HG03045 (cell line): ENCODE measurements around the gene PTH2.
A peak's percentile ranks its signal among the peaks of the same experiment; 100 is the strongest.
"Not testable (repeated sequence)": the region's sequence is repeated elsewhere in the genome, so short reads cannot be mapped to it uniquely, and the experiment has no call there.

Source experiments
- ATAC-seq: cut with Tn5 transposase; IDR thresholded peaks from one replicate; pipeline ENCODE4 v1.9.1; 2021; ENCODE audit warnings: mild to moderate bottlenecking, moderate library complexity; ENCODE audit not compliant: unreplicated experiment

Gene PTH2

GRCh38 chr19:49390131-49390928 lies 32.9 kb downstream of the PTH2 start:
- ATAC-seq: no peak

DNA sequence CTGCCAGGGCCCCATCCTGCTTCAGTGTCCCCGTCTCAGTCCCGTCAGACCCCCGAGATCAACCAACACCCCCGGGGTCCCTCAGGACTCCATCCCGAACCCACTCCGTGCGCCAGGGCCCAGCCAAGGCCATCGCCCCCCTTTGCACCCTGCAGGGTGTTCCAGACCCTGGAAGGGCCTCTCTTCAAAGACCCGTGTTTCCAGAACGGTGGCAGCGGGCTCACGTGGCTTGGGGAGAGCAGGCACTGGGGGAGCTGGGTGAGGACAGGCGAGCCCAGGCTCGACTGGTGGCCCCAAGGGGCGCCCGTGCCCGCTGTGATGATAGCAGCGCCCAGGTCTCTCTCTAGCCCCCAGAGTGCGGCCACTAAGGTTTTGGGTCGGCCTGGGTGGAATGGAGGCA lies 33.8 kb downstream of the PTH2 start:
- ATAC-seq: no peak

DNA sequence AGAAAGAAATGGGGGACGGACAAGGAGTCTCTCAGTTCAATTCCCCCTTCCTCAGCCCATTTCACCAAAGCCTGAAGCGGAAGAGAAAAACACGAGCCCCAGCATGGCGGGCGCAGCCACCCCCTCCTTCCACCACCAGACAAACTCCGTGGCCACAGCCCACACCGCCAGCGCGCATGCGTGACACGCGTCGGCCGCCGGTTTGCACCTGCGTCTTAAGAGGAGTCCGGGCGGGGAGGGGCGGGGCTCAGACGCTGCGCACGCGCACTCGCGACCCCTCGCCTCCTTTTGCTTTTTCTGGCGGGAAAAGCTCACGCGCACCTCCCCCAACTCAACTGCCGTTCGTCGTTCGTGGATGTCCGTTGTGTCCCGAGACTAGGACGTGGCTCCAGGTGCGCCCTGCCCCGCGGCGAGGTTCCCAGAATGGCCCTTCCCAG lies 35.3 kb downstream of the PTH2 start, which contains the start of gene KASH5:
Gene KASH5, plus strand, starts transcription at position 314 of the 437 bp plus-strand sequence. CDS start 2,635 bp downstream, outside the sequence.
- ATAC-seq: peak; percentile 69

DNA sequence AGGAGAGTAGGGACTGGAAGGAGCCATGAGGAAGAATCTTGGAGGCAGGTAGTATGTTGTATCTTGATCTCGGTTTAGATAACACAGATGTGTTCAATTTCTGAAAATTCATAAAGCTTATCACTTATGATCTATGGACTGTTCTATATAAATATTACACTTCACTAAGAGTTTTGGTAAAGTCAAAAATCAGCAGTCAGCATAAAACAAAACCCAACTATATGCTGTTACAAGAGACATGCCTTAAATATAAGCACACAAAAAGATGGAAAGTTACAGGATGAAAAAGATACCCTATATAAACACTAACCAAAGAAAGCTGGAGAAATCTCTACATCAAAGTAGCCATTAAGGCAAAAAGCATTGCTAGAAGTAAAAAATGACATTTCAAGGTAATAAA lies 39.6 kb downstream of the PTH2 start:
- ATAC-seq: no peak

DNA sequence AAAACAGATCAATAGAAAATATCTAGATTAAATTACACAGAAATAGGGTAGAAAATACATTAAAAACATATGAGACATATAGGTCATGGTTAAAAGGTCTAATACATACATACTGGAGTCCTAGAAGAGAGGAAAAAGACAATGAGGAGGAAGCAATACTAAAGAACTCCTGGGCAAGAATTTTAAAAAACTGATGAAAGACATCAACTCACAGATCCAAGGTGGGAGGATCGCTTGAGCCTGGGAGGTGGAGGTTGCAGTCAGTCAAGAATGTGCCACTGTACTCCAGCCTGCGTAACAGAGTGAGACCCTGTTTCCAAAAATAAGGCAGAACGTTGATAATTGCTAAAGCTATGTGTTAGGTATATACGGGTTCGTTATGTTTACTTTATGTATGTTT lies 40.6 kb downstream of the PTH2 start:
- no peak for ATAC-seq

DNA sequence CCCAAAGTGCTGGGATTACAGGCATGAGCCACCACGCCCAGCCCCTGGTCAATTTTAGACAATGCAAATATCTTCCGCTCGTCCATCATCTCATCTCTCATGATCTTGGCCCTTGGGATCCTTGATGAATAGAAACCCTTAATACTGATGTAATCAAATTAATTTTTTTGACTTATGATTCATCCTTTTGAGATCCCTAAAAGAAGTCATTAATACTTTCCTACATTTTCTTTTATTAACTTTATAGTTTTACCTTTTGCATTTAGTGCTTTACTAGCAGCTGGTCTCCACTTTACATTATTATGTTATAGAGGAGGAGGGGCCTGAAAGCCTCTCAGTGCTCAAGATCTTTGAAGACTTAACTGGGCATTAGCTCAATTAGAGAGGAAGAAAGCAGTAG lies 42.9 kb downstream of the PTH2 start:
- ATAC-seq: no peak

DNA sequence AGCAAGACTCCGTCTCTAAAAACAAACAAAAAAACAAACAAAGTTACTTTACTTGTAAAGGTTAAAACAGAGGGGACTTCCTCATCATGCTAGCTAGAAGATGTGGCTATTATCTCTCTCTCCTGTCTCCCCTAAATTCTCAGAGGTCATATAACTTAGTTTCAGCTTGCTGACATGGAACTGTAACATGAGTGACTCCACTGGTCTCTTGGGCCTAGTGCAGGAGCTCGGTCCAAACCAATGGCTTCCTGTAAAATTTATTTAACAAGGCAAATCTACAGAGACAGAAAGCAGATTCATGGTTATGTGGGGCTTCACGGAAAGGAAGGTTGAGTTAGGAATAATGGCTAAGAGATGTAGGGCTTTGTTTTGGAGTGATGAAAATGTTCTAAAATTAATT lies 44.7 kb downstream of the PTH2 start:
- ATAC-seq: no peak

- ATAC-seq: no peak
Observed at GRCh38 chr19:49374665-49375434, 48.4 kb downstream of the PTH2 start.

DNA sequence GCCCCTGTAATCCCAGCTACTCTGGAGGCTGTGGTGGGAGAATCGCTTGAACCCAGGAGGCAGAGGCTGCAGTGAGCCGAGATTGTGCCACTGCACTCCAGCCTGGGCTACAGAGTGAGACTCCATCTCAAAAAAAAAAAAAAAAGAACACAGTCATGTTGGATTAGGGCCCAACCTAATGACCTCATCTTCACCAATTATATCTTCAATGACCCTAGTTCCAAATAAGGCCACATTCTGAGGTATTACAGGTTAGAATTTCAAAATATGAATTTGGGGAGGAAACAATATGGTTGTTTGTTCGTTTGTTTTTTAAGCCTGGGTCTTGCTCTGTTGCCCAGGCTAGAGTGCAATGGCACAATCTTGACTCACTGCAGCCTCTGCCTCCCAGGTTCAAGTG lies 50.1 kb downstream of the PTH2 start:
- not testable (repeated sequence) for ATAC-seq
